C4-2B (cell line): ENCODE measurements around the gene NELL1.

ENCODE experiments used
- H3K27ac ChIP-seq: fragments of 450-650 bp; 2 replicates; pipeline ENCODE4 v1.5.1; 2017
- ZFX ChIP-seq: fragments of 450-650 bp; IDR thresholded peaks from 2 replicates; pipeline ENCODE4 v1.6.1; 2017
- TF ChIP-seq, protein P1 (sequence below): fragments of 450-650 bp; conservative IDR thresholded peaks from 2 replicates; pipeline ENCODE4 v1.5.1; 2017; ENCODE audit warnings: mild to moderate bottlenecking

The NELL1 gene

DNA sequence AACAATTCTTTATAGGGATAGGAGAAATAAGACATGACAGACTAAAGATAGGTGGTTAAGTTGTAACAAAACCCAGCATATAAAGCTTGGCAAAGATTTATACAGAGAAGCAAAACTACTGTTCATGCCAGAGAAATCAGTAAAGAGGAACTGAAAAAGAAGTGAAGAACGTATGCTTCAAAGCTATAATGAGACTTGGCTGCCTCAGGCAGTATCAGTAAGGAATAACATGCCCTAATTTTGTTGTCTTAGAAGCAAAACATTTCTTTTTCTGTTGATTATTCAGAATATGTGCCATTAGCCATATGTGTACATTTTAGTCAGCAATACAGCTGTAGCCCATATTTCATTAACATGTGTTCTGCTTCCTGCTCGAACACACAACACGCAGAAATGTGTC is 403.2 kb downstream of the NELL1 start:
- TF ChIP-seq, protein P1, sequence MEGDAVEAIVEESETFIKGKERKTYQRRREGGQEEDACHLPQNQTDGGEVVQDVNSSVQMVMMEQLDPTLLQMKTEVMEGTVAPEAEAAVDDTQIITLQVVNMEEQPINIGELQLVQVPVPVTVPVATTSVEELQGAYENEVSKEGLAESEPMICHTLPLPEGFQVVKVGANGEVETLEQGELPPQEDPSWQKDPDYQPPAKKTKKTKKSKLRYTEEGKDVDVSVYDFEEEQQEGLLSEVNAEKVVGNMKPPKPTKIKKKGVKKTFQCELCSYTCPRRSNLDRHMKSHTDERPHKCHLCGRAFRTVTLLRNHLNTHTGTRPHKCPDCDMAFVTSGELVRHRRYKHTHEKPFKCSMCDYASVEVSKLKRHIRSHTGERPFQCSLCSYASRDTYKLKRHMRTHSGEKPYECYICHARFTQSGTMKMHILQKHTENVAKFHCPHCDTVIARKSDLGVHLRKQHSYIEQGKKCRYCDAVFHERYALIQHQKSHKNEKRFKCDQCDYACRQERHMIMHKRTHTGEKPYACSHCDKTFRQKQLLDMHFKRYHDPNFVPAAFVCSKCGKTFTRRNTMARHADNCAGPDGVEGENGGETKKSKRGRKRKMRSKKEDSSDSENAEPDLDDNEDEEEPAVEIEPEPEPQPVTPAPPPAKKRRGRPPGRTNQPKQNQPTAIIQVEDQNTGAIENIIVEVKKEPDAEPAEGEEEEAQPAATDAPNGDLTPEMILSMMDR: no peak
- no peak for TF ChIP-seq ZFX

DNA sequence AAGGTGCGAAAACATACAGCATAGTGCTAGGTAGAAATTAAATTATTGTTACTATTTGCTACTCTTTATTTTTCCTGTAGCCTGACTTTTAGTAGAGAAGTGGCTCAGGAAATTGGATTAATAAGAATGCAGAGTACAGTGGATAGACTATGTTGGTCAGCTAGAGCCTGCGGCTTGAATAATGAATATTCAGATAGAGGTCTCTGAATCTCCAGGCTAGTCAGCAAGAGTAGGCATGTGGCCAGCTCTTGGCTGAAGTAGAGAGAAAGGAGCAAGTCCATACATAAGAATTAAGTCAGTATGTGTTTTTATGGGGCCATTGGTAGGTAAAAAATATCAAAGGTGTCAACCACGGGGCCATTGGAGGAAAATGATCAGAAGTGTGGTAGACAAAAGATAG is 413.5 kb downstream of the NELL1 start:
- TF ChIP-seq, protein P1: no peak
- no peak for TF ChIP-seq ZFX

More for the DNA sequence above, 403.2 kb downstream of the NELL1 start:
- H3K27ac ChIP-seq: no peak overlapping the region

DNA sequence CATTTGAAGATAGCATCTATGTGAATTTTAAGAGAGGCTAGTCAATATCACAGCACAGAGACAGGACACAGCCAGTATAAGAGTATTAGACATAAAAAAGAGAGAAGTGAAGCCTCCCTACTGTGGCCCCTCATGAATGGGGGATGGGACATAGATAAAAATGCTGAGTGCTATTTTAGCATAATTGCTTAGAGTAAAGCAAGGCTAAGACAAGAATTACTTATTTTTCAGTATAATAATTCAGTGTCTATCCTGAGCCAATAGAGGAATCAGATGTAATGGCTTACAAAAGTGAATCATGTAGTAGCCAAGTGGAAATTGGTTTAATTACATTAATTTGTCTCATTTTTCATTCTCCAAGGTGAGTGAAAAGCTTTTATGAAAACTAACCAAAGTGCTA is 419.5 kb downstream of the NELL1 start:
- no peak overlapping the region for H3K27ac ChIP-seq
- no peak for TF ChIP-seq ZFX
- TF ChIP-seq, protein P1: no peak

More for the DNA sequence above, 413.5 kb downstream of the NELL1 start:
- no peak overlapping the region for H3K27ac ChIP-seq

DNA sequence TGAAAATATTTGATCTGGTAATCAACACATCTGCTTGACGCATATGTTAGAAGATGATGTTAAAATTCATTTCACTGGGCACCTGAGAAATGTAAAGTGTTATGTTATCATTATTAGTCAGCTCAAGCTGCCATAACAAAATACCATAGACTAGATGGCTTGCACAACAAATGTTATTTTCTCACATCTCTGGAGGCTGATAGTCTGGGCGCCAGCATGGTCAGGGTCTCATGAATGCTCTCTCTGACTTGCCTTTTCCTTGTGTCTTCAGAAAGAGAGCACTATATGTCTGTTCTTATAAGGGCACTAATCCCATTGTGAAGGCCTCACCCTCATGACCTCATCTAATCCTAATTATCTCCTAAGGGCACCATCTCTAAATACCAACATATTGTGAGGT is 435.3 kb downstream of the NELL1 start:
- TF ChIP-seq, protein P1: no peak
- no peak for TF ChIP-seq ZFX

DNA sequence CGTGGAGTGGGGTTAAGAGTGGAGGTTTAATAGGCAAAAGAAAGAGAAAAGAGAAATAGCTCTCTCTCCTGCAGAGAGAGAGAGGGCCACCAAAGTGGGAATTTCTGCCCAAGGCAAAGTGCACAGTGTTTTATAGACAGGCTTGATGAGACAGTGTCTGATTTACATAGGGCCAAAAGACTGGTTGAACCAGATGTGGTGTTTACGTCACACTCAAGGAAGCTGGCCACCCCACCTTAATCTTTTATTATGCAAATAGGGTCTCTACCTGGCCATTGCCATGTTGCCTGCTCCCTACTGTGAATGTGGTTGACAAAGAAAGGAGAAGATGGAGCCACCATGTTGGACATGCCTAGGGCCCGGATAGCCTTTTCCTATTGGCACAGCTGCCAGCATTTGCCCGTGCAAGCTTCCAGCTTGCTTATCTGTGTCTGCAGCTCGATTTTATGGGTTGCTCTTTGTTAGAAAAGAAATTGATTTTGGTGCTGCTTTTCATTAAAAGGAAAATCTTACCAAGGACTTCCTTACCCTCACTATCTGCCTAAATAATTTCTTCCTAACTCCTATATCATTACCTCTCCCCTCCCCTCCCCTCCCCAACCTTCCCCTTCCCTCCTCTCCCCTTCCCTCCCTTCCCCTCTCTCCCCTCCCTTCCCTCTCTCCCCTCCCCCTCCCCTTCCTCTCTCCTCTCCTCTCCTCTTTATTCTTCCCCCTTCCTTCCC is 436.0 kb downstream of the NELL1 start:
- TF ChIP-seq ZFX: no peak
- TF ChIP-seq, protein P1: no peak

More for the DNA sequence above, 435.3 kb downstream of the NELL1 start:
- H3K27ac ChIP-seq: no peak overlapping the region

DNA sequence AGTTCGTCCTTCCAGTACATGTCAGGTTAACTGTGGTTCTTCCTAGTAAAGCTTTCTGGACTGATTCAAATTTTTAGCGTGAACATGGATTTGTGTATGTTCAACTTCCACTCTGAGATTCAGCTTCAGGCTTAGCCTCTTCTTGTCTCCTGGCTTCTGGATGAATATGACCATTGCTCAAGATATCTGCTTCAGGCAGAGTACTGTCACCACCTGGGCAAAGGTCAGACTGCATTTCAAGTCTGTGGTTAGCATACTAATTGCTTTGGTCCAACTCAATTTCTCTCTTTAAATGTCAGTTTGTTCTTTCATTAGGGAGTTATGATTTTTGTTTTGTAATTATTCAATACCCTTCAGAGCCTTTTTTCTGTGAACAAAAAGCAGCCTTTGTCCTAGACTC is 440.0 kb downstream of the NELL1 start:
- H3K27ac ChIP-seq: no peak overlapping the region
- TF ChIP-seq ZFX: no peak
- TF ChIP-seq, protein P1: no peak

More for the DNA sequence above, 436.0 kb downstream of the NELL1 start:
- no peak overlapping the region for H3K27ac ChIP-seq

DNA sequence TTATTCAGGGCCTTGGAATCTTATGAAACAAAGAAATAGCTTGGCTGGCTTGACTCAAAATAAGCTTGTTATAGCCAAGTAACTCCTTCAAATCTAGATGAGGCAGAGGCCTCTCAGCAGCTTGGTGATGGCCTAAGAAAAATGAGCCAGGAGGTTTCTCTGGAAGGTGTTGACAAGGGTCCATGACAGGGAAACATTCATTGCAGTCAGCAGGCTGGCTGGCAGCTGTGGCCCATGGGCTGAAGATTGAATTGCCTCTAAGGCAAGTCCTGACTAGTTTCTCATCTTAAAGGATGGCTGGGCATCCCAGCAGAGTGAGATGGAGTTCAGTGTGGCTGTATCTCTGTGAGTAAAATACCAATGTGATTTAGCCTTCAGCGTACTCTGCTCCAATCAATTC is 441.0 kb downstream of the NELL1 start:
- no peak for TF ChIP-seq ZFX
- TF ChIP-seq, protein P1: no peak
- no peak overlapping the region for H3K27ac ChIP-seq
